Astrocyte (in vitro differentiated cells and primary cell): ENCODE measurements around the gene ANAPC16. TPM values are rescaled to one million over a fixed set of nuclear protein-coding genes. Genes with fewer than 3 reads are reported as not detected.

Experiments
- DNase-seq: peaks from one replicate; pipeline ENCODE4 v3.0.0-alpha.2; 2010; ENCODE audit warnings: low read depth
- FAIRE-seq: peaks from 2 replicates; lab custom pipeline; 2011; peaks lifted over from hg19 to GRCh38; lab: Jason Lieb, UNC
- H2AFZ ChIP-seq: 2 replicates; pipeline ENCODE4 v1.6.0; 2012; ENCODE audit warnings: low read depth, low read length, inconsistent platforms
- H3K27ac ChIP-seq: 2 replicates; pipeline ENCODE4 v1.5.1; 2011; ENCODE audit warnings: low read depth, low read length, inconsistent platforms
- H3K27me3 ChIP-seq: 2 replicates; pipeline ENCODE4 v1.6.0; 2011; ENCODE audit warnings: low read length, inconsistent platforms; ENCODE audit not compliant: insufficient read depth
- H3K36me3 ChIP-seq: 2 replicates; pipeline ENCODE4 v1.5.1; 2011; ENCODE audit warnings: low read length, inconsistent platforms; ENCODE audit not compliant: insufficient read depth
- H3K4me1 ChIP-seq: 2 replicates; pipeline ENCODE4 v1.5.1; 2011; ENCODE audit warnings: low read length, inconsistent platforms; ENCODE audit not compliant: insufficient read depth
- H3K4me2 ChIP-seq: 2 replicates; pipeline ENCODE4 v1.6.0; 2012; ENCODE audit warnings: low read length, inconsistent platforms
- H3K4me3 ChIP-seq: 2 replicates; pipeline ENCODE4 v1.5.1; 2011; ENCODE audit warnings: low read depth, mild to moderate bottlenecking, low read length, inconsistent platforms; ENCODE audit not compliant: insufficient read depth
- H3K79me2 ChIP-seq: 2 replicates; pipeline ENCODE4 v1.6.0; 2012; ENCODE audit warnings: mild to moderate bottlenecking, low read length, inconsistent platforms; ENCODE audit not compliant: insufficient read depth
- H3K9ac ChIP-seq: 2 replicates; pipeline ENCODE4 v1.6.0; 2012; ENCODE audit warnings: mild to moderate bottlenecking, low read length, inconsistent platforms
- H3K9me3 ChIP-seq: 2 replicates; pipeline ENCODE4 v1.5.1; 2012; ENCODE audit warnings: low read depth, mild to moderate bottlenecking, low read length, inconsistent platforms; ENCODE audit not compliant: insufficient read depth
- H4K20me1 ChIP-seq: 2 replicates; pipeline ENCODE4 v1.6.0; 2012; ENCODE audit warnings: low read length, inconsistent platforms; ENCODE audit not compliant: insufficient read depth
- H3K27ac Mint-ChIP-seq: one replicate; pipeline ENCODE4 v1.8.0; 2021; ENCODE audit warnings: mild to moderate bottlenecking, mixed read lengths; ENCODE audit not compliant: unreplicated experiment
- H3K27me3 Mint-ChIP-seq: one replicate; pipeline ENCODE4 v1.8.0; 2021; ENCODE audit warnings: low read depth, mixed read lengths; ENCODE audit not compliant: unreplicated experiment
- H3K36me3 Mint-ChIP-seq: one replicate; pipeline ENCODE4 v1.8.0; 2021; ENCODE audit warnings: low read depth, mixed read lengths; ENCODE audit not compliant: unreplicated experiment
- H3K4me1 Mint-ChIP-seq: one replicate; pipeline ENCODE4 v1.8.0; 2021; ENCODE audit warnings: low read depth, mixed read lengths; ENCODE audit not compliant: unreplicated experiment
- H3K4me3 Mint-ChIP-seq: one replicate; pipeline ENCODE4 v1.8.0; 2021; ENCODE audit warnings: mild to moderate bottlenecking, moderate library complexity, mixed read lengths; ENCODE audit not compliant: unreplicated experiment
- H3K9me3 Mint-ChIP-seq: one replicate; pipeline ENCODE4 v1.8.0; 2021; ENCODE audit warnings: mild to moderate bottlenecking, mixed read lengths; ENCODE audit not compliant: unreplicated experiment
- CTCF ChIP-seq: IDR thresholded peaks from 2 replicates; pipeline ENCODE4 v1.5.1; 2011; ENCODE audit warnings: low read depth, mild to moderate bottlenecking, inconsistent platforms, low read length, moderate library complexity; ENCODE audit not compliant: insufficient read depth
- EZH2 ChIP-seq: IDR thresholded peaks from 2 replicates; pipeline ENCODE4 v1.6.1; 2012; ENCODE audit warnings: mild to moderate bottlenecking, low read length, inconsistent platforms; ENCODE audit not compliant: insufficient read depth
- total RNA-seq: library from RNA; stranded (reverse); gene quantifications from 2 replicates; pipeline ENCODE4 v1.2.1, GENCODE V29; 2021

The ANAPC16 gene
- total RNA-seq, 1 donor from 2014 or later = 47.3 TPM

- Histone ChIP-seq H3K4me3 (no peak overlapping the region), H3K79me2 (peaks cover 7% of the 10 kb centered on the region)
These were observed 10.7 kb downstream of the ANAPC16 start for GRCh38 chr10:72226418-72227027.

GRCh38 chr10:72227826-72228225 lies 12.0 kb downstream of the ANAPC16 start:
- FAIRE-seq = no peak
- no peak overlapping the region for H3K9ac ChIP-seq

More at GRCh38 chr10:72226418-72227027, 10.7 kb downstream of the ANAPC16 start:
- H3K4me2 ChIP-seq = no peak overlapping the region
- FAIRE-seq (no peak), DNase-seq (no peak)
- no peaks in the 10 kb centered on the region for H3K9me3 ChIP-seq
- H3K9ac ChIP-seq = no peak overlapping the region
- no peak overlapping the region for H2AFZ ChIP-seq
- H3K4me3 Mint-ChIP-seq = no peak overlapping the region
- no peaks in the 10 kb centered on the region for H3K4me1 ChIP-seq
- no peaks in the 10 kb centered on the region for H3K9me3 Mint-ChIP-seq
- H3K4me1 Mint-ChIP-seq = peaks cover 10% of the 10 kb centered on the region
- peaks cover 5% of the 10 kb centered on the region for H4K20me1 ChIP-seq
- no peak overlapping the region for H3K27ac ChIP-seq
- H3K27ac Mint-ChIP-seq = no peak overlapping the region
- H3K36me3 Mint-ChIP-seq = peaks cover 6% of the 10 kb centered on the region
- no peak for TF ChIP-seq EZH2
- TF ChIP-seq CTCF = no peak
- H3K36me3 ChIP-seq = no peaks in the 10 kb centered on the region
- H3K27me3 Mint-ChIP-seq = no peaks in the 10 kb centered on the region
- no peaks in the 10 kb centered on the region for H3K27me3 ChIP-seq

More at GRCh38 chr10:72227826-72228225, 12.0 kb downstream of the ANAPC16 start:
- peaks cover 5% of the 10 kb centered on the region for H4K20me1 ChIP-seq
- Mint-ChIP-seq H3K9me3 (no peaks in the 10 kb centered on the region), H3K36me3 (peaks cover 7% of the 10 kb centered on the region), H3K4me1 (peaks cover 8% of the 10 kb centered on the region), H3K27me3 (no peaks in the 10 kb centered on the region), H3K4me3 (no peak overlapping the region), H3K27ac (no peak overlapping the region)
- no peak overlapping the region for H2AFZ ChIP-seq
- H3K79me2 ChIP-seq = peaks cover 7% of the 10 kb centered on the region
- H3K4me2 ChIP-seq = no peak overlapping the region
- no peaks in the 10 kb centered on the region for H3K9me3 ChIP-seq
- no peaks in the 10 kb centered on the region for H3K36me3 ChIP-seq
- no peak overlapping the region for H3K27ac ChIP-seq
- no peak overlapping the region for H3K4me3 ChIP-seq
- no peaks in the 10 kb centered on the region for H3K27me3 ChIP-seq
- DNase-seq = no peak
- H3K4me1 ChIP-seq = no peaks in the 10 kb centered on the region
- TF ChIP-seq EZH2 = no peak
- TF ChIP-seq CTCF = no peak
